OCI-LY3 (cell line): ENCODE results near the gene GDAP2.

ENCODE experiments used
- H2AFZ ChIP-seq: fragments of 200-600, 300-600 bp; shearing (Covaris generic); 2 replicates; pipeline ENCODE4 v1.6.0; 2014; ENCODE audit warnings: antibody characterized with exemption, low read depth, low read length
- H3K27ac ChIP-seq: fragments of 200-600, 300-600 bp; sonication (generic); 2 replicates; pipeline ENCODE4 v1.5.1; 2014; ENCODE audit warnings: mild to moderate bottlenecking, low read length, moderate library complexity, mixed read lengths
- H3K27me3 ChIP-seq: fragments of 200-600, 300-600 bp; sonication (generic); 2 replicates; pipeline ENCODE4 v1.6.1; 2014; ENCODE audit warnings: low read depth, low read length, mixed read lengths
- H3K36me3 ChIP-seq: fragments of 200-600, 300-600 bp; sonication (generic); replicated peaks from 2 replicates; pipeline ENCODE3; 2014; ENCODE audit warnings: low read depth, low read length, mixed read lengths
- H3K4me1 ChIP-seq: fragments of 300-600, 200-600 bp; sonication (generic); 2 replicates; pipeline ENCODE4 v1.6.1; 2014; ENCODE audit warnings: low read length, mixed read lengths
- H3K4me2 ChIP-seq: fragments of 200-600, 300-600 bp; sonication (generic); 2 replicates; pipeline ENCODE4 v1.6.1; 2014; ENCODE audit warnings: low read length, mixed read lengths
- H3K4me3 ChIP-seq: fragments of 300-600, 200-600 bp; sonication (generic); 2 replicates; pipeline ENCODE4 v1.5.1; 2014; ENCODE audit warnings: antibody characterized with exemption, mild to moderate bottlenecking, low read length, moderate library complexity
- H3K79me2 ChIP-seq: fragments of 300-600, 200-600 bp; shearing (Covaris generic); 2 replicates; pipeline ENCODE4 v1.6.1; 2014; ENCODE audit warnings: mild to moderate bottlenecking, low read length, mixed read lengths
- H3K9ac ChIP-seq: fragments of 300-600, 200-600 bp; shearing (Covaris generic); 2 replicates; pipeline ENCODE4 v1.6.0; 2014; ENCODE audit warnings: mild to moderate bottlenecking, low read length, moderate library complexity
- H3K9me3 ChIP-seq: fragments of 200-600, 300-600 bp; shearing (Covaris generic); 2 replicates; pipeline ENCODE4 v1.6.1; 2014; ENCODE audit warnings: low read length, mixed read lengths; ENCODE audit not compliant: insufficient read depth
- H4K20me1 ChIP-seq: fragments of 200-600, 300-600 bp; sonication (generic); 2 replicates; pipeline ENCODE4 v1.6.1; 2016; ENCODE audit warnings: low read length, mixed read lengths; ENCODE audit not compliant: insufficient read depth
- CTCF ChIP-seq: fragments of 200-600, 300-600 bp; sonication (generic); IDR thresholded peaks from 2 replicates; pipeline ENCODE4 v1.5.1; 2014; ENCODE audit warnings: antibody characterized with exemption, low read length, low read depth
- EZH2phosphoT487 ChIP-seq: fragments of 200-600 bp; shearing (Covaris generic); IDR thresholded peaks from 2 replicates; pipeline ENCODE4 v1.6.1; 2018; ENCODE audit warnings: antibody characterized with exemption, mixed run types, low read depth

GDAP2 gene

GRCh38 chr1:117861694-117862093 is 67.7 kb downstream of the GDAP2 start:
- peaks cover 5% of the 10 kb centered on the region for H3K36me3 ChIP-seq
- TF ChIP-seq EZH2phosphoT487: no peak
- H3K9me3 ChIP-seq: no peaks in the 10 kb centered on the region
- no peak overlapping the region for H3K9ac ChIP-seq
- no peaks in the 10 kb centered on the region for H4K20me1 ChIP-seq
- H3K27me3 ChIP-seq: no peaks in the 10 kb centered on the region
- no peak overlapping the region for H3K4me2 ChIP-seq
- no peak overlapping the region for H2AFZ ChIP-seq
- H3K79me2 ChIP-seq: no peaks in the 10 kb centered on the region
- no peak overlapping the region for H3K4me3 ChIP-seq
- H3K27ac ChIP-seq: no peak overlapping the region
- no peaks in the 10 kb centered on the region for H3K4me1 ChIP-seq

- H2AFZ ChIP-seq: no peak overlapping the region
- H3K79me2 ChIP-seq: no peaks in the 10 kb centered on the region
- no peaks in the 10 kb centered on the region for H3K27me3 ChIP-seq
- no peak overlapping the region for H3K27ac ChIP-seq
- H3K4me2 ChIP-seq: no peak overlapping the region
- TF ChIP-seq EZH2phosphoT487 (no peak), CTCF (no peak)
- H3K4me3 ChIP-seq: no peak overlapping the region
- no peaks in the 10 kb centered on the region for H4K20me1 ChIP-seq
- no peak overlapping the region for H3K9ac ChIP-seq
- no peaks in the 10 kb centered on the region for H3K9me3 ChIP-seq
- H3K4me1 ChIP-seq: no peaks in the 10 kb centered on the region
- peaks cover 4% of the 10 kb centered on the region for H3K36me3 ChIP-seq
Measured at GRCh38 chr1:117860896-117861610, 68.4 kb downstream of the GDAP2 start.

GRCh38 chr1:117859901-117860300 is 69.5 kb downstream of the GDAP2 start:
- H3K27ac ChIP-seq: no peak overlapping the region
- H4K20me1 ChIP-seq: no peaks in the 10 kb centered on the region
- H3K27me3 ChIP-seq: no peaks in the 10 kb centered on the region
- H2AFZ ChIP-seq: no peak overlapping the region
- H3K36me3 ChIP-seq: no peaks in the 10 kb centered on the region
- TF ChIP-seq EZH2phosphoT487 (no peak), CTCF (no peak)
- no peaks in the 10 kb centered on the region for H3K4me1 ChIP-seq
- H3K4me2 ChIP-seq: no peak overlapping the region
- no peaks in the 10 kb centered on the region for H3K9me3 ChIP-seq
- H3K9ac ChIP-seq: no peak overlapping the region
- no peak overlapping the region for H3K4me3 ChIP-seq
- no peaks in the 10 kb centered on the region for H3K79me2 ChIP-seq

- no peaks in the 10 kb centered on the region for H3K36me3 ChIP-seq
- H3K79me2 ChIP-seq: no peaks in the 10 kb centered on the region
- H3K27ac ChIP-seq: no peak overlapping the region
- no peaks in the 10 kb centered on the region for H4K20me1 ChIP-seq
- no peak overlapping the region for H3K9ac ChIP-seq
- H3K4me2 ChIP-seq: no peak overlapping the region
- no peaks in the 10 kb centered on the region for H3K4me1 ChIP-seq
- no peak overlapping the region for H2AFZ ChIP-seq
- no peak overlapping the region for H3K4me3 ChIP-seq
- H3K9me3 ChIP-seq: no peaks in the 10 kb centered on the region
- TF ChIP-seq CTCF (no peak), EZH2phosphoT487 (no peak)
- no peaks in the 10 kb centered on the region for H3K27me3 ChIP-seq
Measured at GRCh38 chr1:117857418-117857817, 72.0 kb downstream of the GDAP2 start.
